Lower lobe of right lung (tissue), 2 donors: ENCODE measurements around the gene LRP5. TPM values are rescaled to one million over a fixed set of nuclear protein-coding genes. Genes with fewer than 3 reads are reported as not detected.
"Not testable (repeated sequence)": the region's sequence is repeated elsewhere in the genome, so short reads cannot be mapped to it uniquely, and the experiment has no call there.

Source experiments
- ATAC-seq, 2 donors: fragments of 200-7000 bp; cut with Tn5 transposase; one replicate each; pipeline ENCODE4 v1.9.1; 2020 to 2022; ENCODE audit warnings: mild to moderate bottlenecking in 2 of 2, moderate library complexity in 2 of 2
- DNase-seq: peaks from one replicate; pipeline ENCODE4 v3.0.0-alpha.2; 2020
- H3K27ac ChIP-seq: fragments of 200-600 bp; one replicate; pipeline ENCODE4 v1.8.0; 2022
- H3K27me3 ChIP-seq: fragments of 200-600 bp; one replicate; pipeline ENCODE4 v1.8.0; 2022; ENCODE audit warnings: low read depth
- H3K36me3 ChIP-seq: fragments of 200-600 bp; one replicate; pipeline ENCODE4 v1.8.0; 2022; ENCODE audit warnings: mild to moderate bottlenecking
- H3K4me1 ChIP-seq: fragments of 200-600 bp; one replicate; pipeline ENCODE4 v1.8.0; 2022
- H3K4me3 ChIP-seq: fragments of 200-600 bp; one replicate; pipeline ENCODE4 v1.8.0; 2022; ENCODE audit warnings: mild to moderate bottlenecking
- H3K9me3 ChIP-seq: fragments of 200-600 bp; one replicate; pipeline ENCODE4 v1.8.0; 2022
- CTCF ChIP-seq: fragments of 200-600 bp; IDR thresholded peaks from one replicate; pipeline ENCODE4 v1.8.0; 2022; ENCODE audit warnings: antibody characterized with exemption, mild to moderate bottlenecking
- intact Hi-C: fragments of 100-400 bp; cut with DNase I; formaldehyde crosslinking; loops from one replicate; pipeline ENCODE4 v1.11.0; 2022
- total RNA-seq: library from RNA; stranded (reverse); fragmentation: NEBNext Ultra II Directional; extraction: Animal tissue kit (Norgen Biotek cat#: 25700); gene quantifications from one replicate; pipeline ENCODE4 v1.2.1, GENCODE V29; 2021
- donor health status: DM: no; HTN: yes; CAD: no; lungs with severe emphysema.

Gene LRP5
- total RNA-seq, 1 donor from 2014 or later: 66.1 TPM

GRCh38 chr11:68343761-68344256 is 31.4 kb downstream of the LRP5 start:
- intact Hi-C loops: no loop called here
- H3K27ac ChIP-seq: peak overlapping the region; percentile 79

GRCh38 chr11:68344821-68345220 is 32.4 kb downstream of the LRP5 start:
- H3K9me3 ChIP-seq, DNase-seq, intact Hi-C loops, H3K4me3 ChIP-seq, ATAC-seq, H3K27ac ChIP-seq, H3K27me3 ChIP-seq, H3K36me3 ChIP-seq: not testable (repeated sequence)
- peaks cover 70% of the 10 kb centered on the region for H3K4me1 ChIP-seq

More at GRCh38 chr11:68343761-68344256, 31.4 kb downstream of the LRP5 start:
- no peaks in the 10 kb centered on the region for H3K9me3 ChIP-seq
- DNase-seq (no peak), ATAC-seq (peak; percentile 36 to 54)
- no peak for TF ChIP-seq CTCF
- H3K4me1 ChIP-seq: peaks cover 72% of the 10 kb centered on the region
- no peaks in the 10 kb centered on the region for H3K36me3 ChIP-seq
- no peaks in the 10 kb centered on the region for H3K27me3 ChIP-seq
- no peak overlapping the region for H3K4me3 ChIP-seq

- Histone ChIP-seq H3K4me3 (no peak overlapping the region), H3K27ac (peak overlapping the region; percentile 3), H3K4me1 (peaks cover 69% of the 10 kb centered on the region), H3K36me3 (no peaks in the 10 kb centered on the region), H3K27me3 (no peaks in the 10 kb centered on the region), H3K9me3 (no peaks in the 10 kb centered on the region)
- intact Hi-C loops: no loop called here
- DNase-seq (peak; percentile 35), ATAC-seq (no peak)
- no peak for TF ChIP-seq CTCF
These were observed 33.5 kb downstream of the LRP5 start for GRCh38 chr11:68345776-68346461.

- DNase-seq (peak; percentile 28), ATAC-seq (no peak)
- peak overlapping the region; percentile 3 for H3K27ac ChIP-seq
- no peaks in the 10 kb centered on the region for H3K9me3 ChIP-seq
- no peaks in the 10 kb centered on the region for H3K27me3 ChIP-seq
- H3K4me3 ChIP-seq: no peak overlapping the region
- intact Hi-C loops: no loop called here
- no peak for TF ChIP-seq CTCF
- H3K36me3 ChIP-seq: no peaks in the 10 kb centered on the region
- H3K4me1 ChIP-seq: peaks cover 64% of the 10 kb centered on the region
These were observed 34.0 kb downstream of the LRP5 start for GRCh38 chr11:68346462-68346790.

- Histone ChIP-seq H3K36me3 (no peaks in the 10 kb centered on the region), H3K4me1 (peaks cover 55% of the 10 kb centered on the region), H3K9me3 (no peaks in the 10 kb centered on the region), H3K27me3 (no peaks in the 10 kb centered on the region), H3K4me3 (no peak overlapping the region), H3K27ac (no peak overlapping the region)
- intact Hi-C loops: no loop called here
- DNase-seq: no peak
- no peak for ATAC-seq
- TF ChIP-seq CTCF: no peak
These were observed 35.0 kb downstream of the LRP5 start for GRCh38 chr11:68347345-68347744.

GRCh38 chr11:68347841-68348240 is 35.5 kb downstream of the LRP5 start:
- no peaks in the 10 kb centered on the region for H3K9me3 ChIP-seq
- no peaks in the 10 kb centered on the region for H3K36me3 ChIP-seq
- peak; percentile 43 for DNase-seq
- no peak for ATAC-seq
- H3K27ac ChIP-seq: no peak overlapping the region
- no peak overlapping the region for H3K4me3 ChIP-seq
- intact Hi-C loops: no loop called here
- H3K4me1 ChIP-seq: peaks cover 51% of the 10 kb centered on the region
- no peaks in the 10 kb centered on the region for H3K27me3 ChIP-seq
- no peak for TF ChIP-seq CTCF
